Vagina (tissue), 2 donors: Measurements from ENCODE around the gene LIN7A.

ENCODE experiments used
- POLR2A ChIP-seq, 2 donors: fragments of 450-650 bp; IDR thresholded peaks; one replicate each; pipeline ENCODE4 v1.6.1; 2017; ENCODE audit warnings: antibody characterized with exemption in 2 of 2, mild to moderate bottlenecking in 2 of 2, moderate library complexity in 2 of 2
- POLR2AphosphoS5 ChIP-seq, 2 donors: sonication (generic); formaldehyde crosslinking; IDR thresholded peaks; one replicate each; pipeline ENCODE4 v1.9.0; 2017; ENCODE audit warnings: antibody characterized with exemption in 2 of 2, mild to moderate bottlenecking in 2 of 2, low read depth in 1 of 2; ENCODE audit not compliant: insufficient read depth in 1 of 2
- TF ChIP-seq, protein P1 (sequence below), 3 experiments: fragments of 450-650 bp in 2 of 3; fragments of 200-600 bp in 1 of 3; sonication (generic) in 1 of 3; IDR thresholded peaks; one replicate each; pipeline ENCODE4 v1.5.1; 2017 to 2019; ENCODE audit warnings: antibody characterized with exemption in 3 of 3, mild to moderate bottlenecking in 2 of 3, moderate library complexity in 2 of 3

DNA sequence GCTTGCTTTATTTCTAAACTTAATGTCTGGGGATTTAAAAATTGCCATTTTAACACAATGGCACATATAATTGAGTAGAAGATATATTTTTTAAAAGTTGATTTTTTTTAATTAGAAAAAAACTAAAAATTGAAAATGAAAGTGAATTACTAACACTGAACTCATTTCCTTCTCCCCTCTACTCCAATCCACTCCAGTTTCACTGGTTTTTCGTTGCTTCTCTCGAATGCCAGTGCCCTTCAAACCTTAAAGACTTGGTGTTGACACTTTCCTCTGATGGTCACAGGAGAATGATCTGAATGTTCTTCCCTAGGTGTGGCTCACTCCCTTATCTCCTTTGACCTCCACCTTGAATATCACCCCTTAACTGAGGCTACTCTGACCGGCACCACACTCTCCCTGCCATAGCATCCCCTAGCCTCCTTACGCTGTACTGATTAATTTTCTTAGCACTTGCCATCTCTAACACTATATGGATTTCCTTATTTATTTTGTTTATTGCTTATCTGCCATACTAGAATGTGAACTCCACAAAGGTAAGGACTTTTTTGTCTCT, 107.1 kb downstream of the LIN7A start:
- TF ChIP-seq, protein P1, sequence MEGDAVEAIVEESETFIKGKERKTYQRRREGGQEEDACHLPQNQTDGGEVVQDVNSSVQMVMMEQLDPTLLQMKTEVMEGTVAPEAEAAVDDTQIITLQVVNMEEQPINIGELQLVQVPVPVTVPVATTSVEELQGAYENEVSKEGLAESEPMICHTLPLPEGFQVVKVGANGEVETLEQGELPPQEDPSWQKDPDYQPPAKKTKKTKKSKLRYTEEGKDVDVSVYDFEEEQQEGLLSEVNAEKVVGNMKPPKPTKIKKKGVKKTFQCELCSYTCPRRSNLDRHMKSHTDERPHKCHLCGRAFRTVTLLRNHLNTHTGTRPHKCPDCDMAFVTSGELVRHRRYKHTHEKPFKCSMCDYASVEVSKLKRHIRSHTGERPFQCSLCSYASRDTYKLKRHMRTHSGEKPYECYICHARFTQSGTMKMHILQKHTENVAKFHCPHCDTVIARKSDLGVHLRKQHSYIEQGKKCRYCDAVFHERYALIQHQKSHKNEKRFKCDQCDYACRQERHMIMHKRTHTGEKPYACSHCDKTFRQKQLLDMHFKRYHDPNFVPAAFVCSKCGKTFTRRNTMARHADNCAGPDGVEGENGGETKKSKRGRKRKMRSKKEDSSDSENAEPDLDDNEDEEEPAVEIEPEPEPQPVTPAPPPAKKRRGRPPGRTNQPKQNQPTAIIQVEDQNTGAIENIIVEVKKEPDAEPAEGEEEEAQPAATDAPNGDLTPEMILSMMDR (IDR thresholded peaks at IDR 0.05), result no peak
- no peak for TF ChIP-seq POLR2A (IDR thresholded peaks at IDR 0.05)
- TF ChIP-seq POLR2AphosphoS5 (IDR thresholded peaks at IDR 0.05; ENCODE audit: insufficient read depth in 1 of 2, low read depth in 1 of 2), result no peak
